Right lobe of liver (tissue), 6 donors: ENCODE measurements around the gene PKP4. TPM values are rescaled to one million over a fixed set of nuclear protein-coding genes. Genes with fewer than 3 reads are reported as not detected.

Experiments
- ATAC-seq, 4 donors: fragments of 200-7000 bp; cut with Tn5 transposase; one replicate each; pipeline ENCODE4 v1.9.1; 2020; ENCODE audit warnings: mild to moderate bottlenecking in 4 of 4, moderate library complexity in 4 of 4
- DNase-seq, 3 donors: peaks; one replicate each; pipeline ENCODE4 v3.0.0-alpha.2; 2020
- H3K27ac ChIP-seq, 3 donors: fragments of 200-600 bp; one replicate each; pipeline ENCODE4 v1.8.0; 2022
- H3K27me3 ChIP-seq, 2 donors: fragments of 200-600 bp; one replicate each; pipeline ENCODE4 v1.8.0; 2022
- H3K36me3 ChIP-seq, 4 donors: fragments of 200-600 bp; sonication (generic) in 1 of 4; one replicate each; pipeline versions ENCODE4 v1.5.1 to v1.8.0; 2017 to 2022; ENCODE audit warnings: control low read depth in 1 of 4
- H3K4me1 ChIP-seq, 4 donors: fragments of 200-600 bp; sonication (generic) in 1 of 4; one replicate each; pipeline versions ENCODE4 v1.5.1 to v1.8.0; 2017 to 2022; ENCODE audit warnings: control low read depth in 1 of 4
- H3K4me3 ChIP-seq, 3 donors: fragments of 200-600 bp; one replicate each; pipeline ENCODE4 v1.8.0; 2022
- H3K9me3 ChIP-seq, 4 donors: fragments of 200-600 bp; sonication (generic) in 1 of 4; one replicate each; pipeline versions ENCODE4 v1.5.1 to v1.8.0; 2017 to 2022; ENCODE audit warnings: control low read depth in 1 of 4
- CTCF ChIP-seq, 4 donors: fragments of 200-600 bp in 3 of 4; fragments of 450-650 bp in 1 of 4; IDR thresholded peaks; one replicate each; pipeline versions ENCODE4 v1.5.1 to v1.8.0; 2016 to 2022; ENCODE audit warnings: antibody characterized with exemption in 4 of 4, mild to moderate bottlenecking in 2 of 4
- POLR2A ChIP-seq: fragments of 450-650 bp; IDR thresholded peaks from one replicate; pipeline ENCODE4 v1.6.1; 2017; ENCODE audit warnings: antibody characterized with exemption, mild to moderate bottlenecking
- WGBS: methylation state at CpG from one replicate; pipeline ENCODE4 v1.1.6; 2018; ENCODE audit warnings: low coverage, low lambda C conversion rate; ENCODE audit not compliant: insufficient coverage; ENCODE audit errors: missing lambda C conversion rate; 5-methylcytosine and 5-hydroxymethylcytosine counted together
- intact Hi-C, 2 donors: fragments of 100-400 bp; cut with DNase I; formaldehyde crosslinking; loops; one replicate each; pipeline versions ENCODE4 v1.11.2 to v1.14.1; 2022
- total RNA-seq, 6 experiments: library from RNA; depleted of rRNA in 2 of 6; stranded (reverse); fragments of >200 nt in 2 of 6; fragmentation: NEBNext Ultra II Directional in 3 of 6; extraction: Animal tissue kit (Norgen Biotek cat#: 25700) in 3 of 6; gene quantifications; one replicate each; pipeline versions ENCODE4 v1.1.0 to v1.2.4, GENCODE V29; 2016 to 2023
- donor health status: DM: no; HTN: yes; CAD: no.
- donor health status: DM: no; HTN: no; CAD: no.
- donor health status: DM: no; HTN: no; CAD: no.
- donor health status: DM: no; HTN: yes; CAD: no.
- donor health status: DM: no; HTN: yes; CAD: no.

PKP4 gene
- total RNA-seq, 6 experiments from 2014 or later: 27.2 to 41.6 (median 33.2) TPM

GRCh38 chr2:158505448-158505934 lies 48.7 kb downstream of the PKP4 start:
- H3K27ac ChIP-seq: no peak overlapping the region
- intact Hi-C loops: no loop called here
- no peak overlapping the region for H3K4me3 ChIP-seq
- no peak for DNase-seq
- H3K9me3 ChIP-seq: no peaks in the 10 kb centered on the region
- peaks cover 0 to 41% (median 1%) of the 10 kb centered on the region in 4 donors for H3K4me1 ChIP-seq
- WGBS: 86% methylated on average over 4 of the region's 4 CpGs
- H3K27me3 ChIP-seq: no peaks in the 10 kb centered on the region
- H3K36me3 ChIP-seq: no peaks in the 10 kb centered on the region
- ATAC-seq: peak in 1 of 4 donors; percentile 11
- TF ChIP-seq POLR2A: no peak

GRCh38 chr2:158507141-158507540 lies 50.4 kb downstream of the PKP4 start:
- WGBS: 78% methylated on average over 4 of the region's 4 CpGs
- no peak overlapping the region for H3K4me3 ChIP-seq
- ATAC-seq: no peak

GRCh38 chr2:158507679-158508078 lies 50.9 kb downstream of the PKP4 start:
- DNase-seq (no peak), ATAC-seq (no peak)
- no peaks in the 10 kb centered on the region for H3K27me3 ChIP-seq
- WGBS: 71% methylated on average over 2 of the region's 2 CpGs
- no peaks in the 10 kb centered on the region for H3K36me3 ChIP-seq
- H3K4me1 ChIP-seq: peaks cover 0 to 22% (median 0%) of the 10 kb centered on the region in 4 donors
- no peak overlapping the region for H3K27ac ChIP-seq
- intact Hi-C loops: no loop called here
- no peak for TF ChIP-seq CTCF (IDR thresholded peaks at IDR 0.05)
- no peak for TF ChIP-seq POLR2A
- no peak overlapping the region for H3K4me3 ChIP-seq
- no peaks in the 10 kb centered on the region for H3K9me3 ChIP-seq

More at GRCh38 chr2:158507141-158507540, 50.4 kb downstream of the PKP4 start:
- Histone ChIP-seq H3K27ac (no peak overlapping the region), H3K4me1 (peaks cover 0 to 27% (median 1%) of the 10 kb centered on the region in 4 donors), H3K9me3 (no peaks in the 10 kb centered on the region), H3K36me3 (no peaks in the 10 kb centered on the region), H3K27me3 (no peaks in the 10 kb centered on the region)
- intact Hi-C loops: no loop called here
- TF ChIP-seq POLR2A (no peak), CTCF (IDR thresholded peaks at IDR 0.05) (no peak)
- no peak for DNase-seq

- intact Hi-C loops: no loop called here
Observed at GRCh38 chr2:158509928-158510797, 53.4 kb downstream of the PKP4 start.

More at GRCh38 chr2:158509928-158510797, 53.4 kb downstream of the PKP4 start:
- Histone ChIP-seq H3K27ac (no peak overlapping the region), H3K9me3 (no peaks in the 10 kb centered on the region), H3K4me3 (no peak overlapping the region), H3K27me3 (no peaks in the 10 kb centered on the region), H3K4me1 (peaks cover 0 to 6% (median 0%) of the 10 kb centered on the region in 4 donors), H3K36me3 (no peaks in the 10 kb centered on the region)
- DNase-seq (no peak), ATAC-seq (no peak)
- no peak for TF ChIP-seq POLR2A
- TF ChIP-seq CTCF (IDR thresholded peaks at IDR 0.05): no peak
- WGBS: 91% methylated on average over 2 of the region's 2 CpGs
